ENCODE data around the gene CYP3A5.
"Not testable (repeated sequence)": the region's sequence is repeated elsewhere in the genome, so short reads cannot be mapped to it uniquely, and the experiment has no call there.

CYP3A5 gene

GRCh38 chr7:99637414-99637813 lies 42.4 kb downstream of the CYP3A5 start:
- DNase-seq = not testable (repeated sequence)

DNA sequence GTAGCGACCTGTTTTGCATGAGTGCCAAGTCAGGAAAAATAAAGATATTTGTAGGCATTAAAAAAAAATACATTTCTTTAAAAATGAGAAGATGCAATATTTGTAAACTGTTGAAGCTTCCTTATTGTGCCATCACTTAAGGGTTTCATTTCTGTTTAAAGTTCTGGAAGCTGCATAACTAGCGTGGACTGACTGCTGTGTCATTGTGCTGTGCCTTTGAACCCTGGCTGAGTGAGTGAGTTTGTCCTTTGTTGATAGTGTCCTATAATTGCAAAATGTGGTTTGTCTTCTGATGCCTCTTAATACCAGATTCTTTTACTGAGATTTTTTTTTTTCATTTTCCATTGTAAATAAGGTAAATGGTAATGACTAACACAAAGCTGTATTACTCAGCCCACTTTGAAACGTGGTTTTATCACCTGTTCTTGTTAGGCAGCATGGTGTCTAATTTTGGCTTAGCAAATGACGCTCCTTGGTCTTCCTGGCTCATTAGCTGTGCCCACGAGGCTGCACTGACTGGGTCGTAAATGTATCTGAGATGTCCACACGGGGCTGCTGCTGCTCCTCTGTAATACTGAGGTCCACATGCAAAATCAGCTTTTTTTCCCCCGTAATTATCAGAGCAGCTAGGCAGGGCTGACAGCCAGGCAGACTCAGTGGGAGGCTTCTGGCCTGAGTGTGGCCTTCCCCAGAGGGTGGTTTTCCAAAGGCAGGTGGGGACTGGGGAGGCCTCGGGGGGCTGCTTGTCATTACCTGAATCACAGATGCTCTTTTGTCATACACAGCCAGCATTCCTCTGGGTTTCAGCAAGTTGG lies 48.3 kb downstream of the CYP3A5 start:
- peak; percentile 82 for DNase-seq

- no peak for DNase-seq
These were observed 50.2 kb downstream of the CYP3A5 start for GRCh38 chr7:99629643-99630042.

DNA sequence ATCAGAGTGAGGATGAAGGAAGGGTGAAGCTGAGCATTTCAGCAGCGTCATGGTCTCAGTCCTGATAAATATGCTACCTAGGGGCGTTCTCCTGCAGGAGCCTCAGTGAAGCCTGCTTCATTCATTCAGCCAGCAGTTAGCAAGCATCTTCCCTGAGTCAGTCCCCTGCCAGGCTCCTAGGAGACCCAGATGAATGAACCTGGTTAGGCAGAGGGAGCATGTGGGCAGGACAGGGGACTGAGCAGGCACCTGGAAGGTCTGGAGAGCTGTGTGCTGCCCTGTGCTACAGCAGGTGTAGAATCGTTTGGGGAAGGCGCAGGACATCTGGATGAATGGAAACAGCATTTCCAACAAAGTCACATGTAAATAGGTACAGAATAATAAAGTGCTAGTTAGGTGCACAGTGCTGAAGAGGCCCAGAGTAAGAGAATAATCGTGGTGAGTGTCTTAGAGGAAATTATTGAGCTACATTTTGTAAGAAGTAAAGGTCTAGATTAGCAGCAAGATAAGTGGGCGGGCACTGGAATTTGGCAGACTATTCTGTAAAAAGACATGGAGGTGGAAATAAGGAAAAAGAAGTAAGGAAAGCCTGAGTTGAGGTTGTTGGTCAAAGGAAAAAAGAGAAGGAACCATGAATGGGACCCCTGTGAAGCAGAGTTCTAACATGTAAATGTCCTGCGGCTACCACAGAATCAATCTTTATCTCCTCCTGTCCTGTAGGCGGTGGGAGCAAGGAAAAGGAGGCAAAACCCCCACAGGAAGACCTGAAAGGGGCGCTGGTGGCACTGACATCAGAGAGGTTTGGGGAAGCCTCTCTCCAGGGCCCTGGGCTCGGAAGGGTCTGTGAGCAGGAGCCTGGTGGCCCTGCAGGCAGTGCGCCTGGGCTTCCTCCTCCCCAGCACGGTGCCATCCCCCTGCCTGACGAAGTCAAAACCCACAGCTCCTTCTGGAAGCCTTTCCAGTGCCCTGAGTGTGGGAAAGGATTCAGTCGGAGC lies 51.0 kb downstream of the CYP3A5 start:
- DNase-seq = no peak

DNA sequence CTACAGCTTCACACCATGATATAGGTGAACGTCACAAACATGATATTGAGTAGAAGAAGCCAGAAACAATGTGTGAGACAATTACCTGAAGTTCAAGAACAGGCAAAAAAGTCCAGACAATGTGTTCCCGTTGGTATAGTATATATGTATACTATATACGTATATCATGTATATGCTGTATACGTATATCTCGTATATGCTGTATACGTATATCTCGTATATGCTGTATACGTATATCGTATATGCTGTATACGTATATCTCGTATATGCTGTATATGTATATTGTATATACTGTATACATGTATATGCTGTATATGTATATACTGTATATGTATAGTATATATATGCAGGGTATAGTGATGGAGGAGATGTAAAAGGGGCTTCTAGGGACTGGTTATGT lies 52.3 kb downstream of the CYP3A5 start:
- DNase-seq = no peak

DNA sequence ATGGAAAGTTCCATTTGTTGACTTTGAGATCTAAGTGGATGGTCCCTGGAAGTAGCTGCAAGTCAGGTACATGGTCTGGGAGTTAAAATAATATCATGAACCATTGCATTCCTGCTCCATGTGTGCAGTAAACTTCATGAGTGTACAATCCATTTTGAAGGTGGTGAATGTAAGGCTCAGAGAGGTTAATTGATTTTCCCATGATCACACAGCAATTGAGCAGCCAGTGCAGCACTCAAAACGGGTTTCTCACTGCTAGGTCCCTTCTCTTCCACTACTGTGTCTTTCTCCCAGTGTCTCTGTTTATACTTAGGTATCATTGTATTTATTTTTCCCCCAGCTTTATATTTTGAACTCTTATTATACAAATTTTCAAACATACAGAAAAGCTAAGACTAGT lies 53.1 kb downstream of the CYP3A5 start:
- no peak for DNase-seq

DNA sequence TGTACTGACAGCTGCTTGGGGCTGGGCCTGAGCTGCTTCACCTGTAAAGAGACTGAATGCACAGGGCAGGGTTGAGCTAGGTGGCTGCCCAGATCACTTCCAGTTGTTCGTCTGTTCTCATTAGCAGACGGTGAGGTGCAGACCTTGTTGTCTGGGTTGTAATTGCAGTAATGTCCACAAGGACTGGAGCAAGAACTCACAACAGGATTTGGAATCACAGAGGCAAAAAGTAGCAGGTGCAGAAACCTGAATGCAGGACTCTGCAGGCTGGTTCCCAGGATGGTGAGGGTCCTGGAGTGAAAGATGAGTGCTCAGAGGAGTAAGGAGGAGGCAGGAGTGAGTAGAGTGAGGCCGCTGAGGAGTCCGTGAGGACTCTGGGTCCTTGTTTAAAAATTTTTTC lies 53.8 kb downstream of the CYP3A5 start:
- DNase-seq = no peak

GRCh38 chr7:99625321-99625720 lies 54.5 kb downstream of the CYP3A5 start:
- DNase-seq = no peak

DNA sequence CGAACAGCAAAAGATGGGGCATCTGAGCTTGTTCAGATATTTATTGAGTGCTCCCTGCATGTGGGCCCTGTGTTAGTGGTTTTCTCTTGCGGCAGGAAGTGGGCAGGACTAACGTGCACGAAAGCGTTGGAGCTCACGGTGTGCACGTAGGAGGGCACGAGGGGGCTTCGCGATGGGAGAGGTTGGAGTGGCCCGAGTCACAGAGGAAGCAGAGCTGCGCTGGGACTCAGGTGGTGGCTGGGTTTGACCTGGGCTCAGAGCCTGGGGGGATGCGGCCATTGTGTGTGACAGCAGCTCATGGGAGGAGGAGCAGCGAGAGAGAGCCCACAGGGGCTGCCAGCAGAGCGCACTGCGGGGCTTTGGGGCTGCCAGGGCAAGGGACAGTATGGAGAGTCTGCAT lies 55.3 kb downstream of the CYP3A5 start:
- DNase-seq = no peak

- no peak for DNase-seq
These were observed 55.9 kb downstream of the CYP3A5 start for GRCh38 chr7:99623702-99624447.

GRCh38 chr7:99623091-99623693 lies 56.6 kb downstream of the CYP3A5 start:
- no peak for DNase-seq

DNA sequence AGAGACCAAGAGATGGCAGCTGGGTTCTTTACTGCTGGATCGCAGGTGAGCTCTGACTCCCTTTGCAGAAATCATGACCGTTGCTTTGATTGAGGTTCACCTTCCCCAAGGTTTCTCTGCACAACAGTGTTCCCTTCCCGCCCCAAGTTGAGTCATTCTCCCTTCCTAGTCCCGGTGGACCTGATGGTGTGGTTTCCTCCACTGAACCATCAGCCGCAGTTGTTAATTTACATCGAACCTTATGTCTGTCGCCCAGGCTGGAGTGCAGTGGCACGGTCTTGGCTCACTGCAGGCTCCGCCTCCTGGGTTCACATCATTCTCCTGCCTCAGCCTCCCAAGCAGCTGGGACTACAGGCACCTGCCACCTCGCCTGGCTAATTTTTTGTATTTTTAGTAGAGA lies 57.2 kb downstream of the CYP3A5 start:
- no peak for DNase-seq

DNA sequence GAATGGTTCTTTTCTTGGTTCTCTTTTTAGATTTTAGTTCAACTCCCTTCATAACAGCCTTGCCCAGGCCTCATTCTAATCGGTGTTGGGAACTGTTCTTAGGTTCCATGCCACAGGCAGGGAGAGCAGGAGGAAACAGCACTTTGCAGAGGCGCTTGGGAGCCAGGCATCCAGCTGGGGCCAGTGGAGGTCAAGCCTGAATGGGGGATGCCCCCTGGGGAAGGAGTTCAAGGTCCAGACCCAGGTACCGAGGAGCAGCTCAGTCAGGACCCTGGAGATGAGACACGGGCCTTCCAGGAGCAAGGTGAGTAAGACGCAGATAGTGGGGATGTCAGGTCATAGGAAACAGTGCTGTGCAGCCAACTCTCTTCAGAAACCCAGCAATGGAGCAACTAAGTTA lies 58.5 kb downstream of the CYP3A5 start:
- DNase-seq = no peak

DNA sequence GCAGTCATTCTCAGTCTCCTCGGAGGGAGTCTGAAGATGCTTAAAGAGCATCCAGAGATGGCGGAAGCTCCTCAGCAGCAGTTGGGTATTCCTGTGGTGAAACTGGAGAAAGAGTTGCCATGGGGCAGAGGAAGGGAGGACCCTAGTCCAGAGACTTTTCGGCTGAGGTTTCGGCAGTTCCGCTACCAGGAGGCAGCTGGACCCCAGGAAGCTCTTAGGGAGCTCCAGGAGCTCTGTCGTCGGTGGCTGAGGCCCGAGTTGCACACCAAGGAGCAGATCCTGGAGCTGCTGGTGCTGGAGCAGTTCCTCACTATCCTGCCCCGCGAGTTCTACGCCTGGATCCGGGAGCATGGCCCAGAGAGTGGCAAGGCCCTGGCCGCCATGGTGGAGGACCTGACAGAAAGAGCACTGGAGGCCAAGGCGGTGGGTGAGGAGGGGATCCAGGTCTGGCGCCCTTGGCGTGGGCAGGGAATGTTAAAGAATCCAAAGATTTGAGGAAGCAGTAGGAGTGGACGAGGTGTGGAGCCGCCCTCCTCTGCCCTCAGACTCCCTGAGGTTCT lies 60.1 kb downstream of the CYP3A5 start:
- no peak for DNase-seq

DNA sequence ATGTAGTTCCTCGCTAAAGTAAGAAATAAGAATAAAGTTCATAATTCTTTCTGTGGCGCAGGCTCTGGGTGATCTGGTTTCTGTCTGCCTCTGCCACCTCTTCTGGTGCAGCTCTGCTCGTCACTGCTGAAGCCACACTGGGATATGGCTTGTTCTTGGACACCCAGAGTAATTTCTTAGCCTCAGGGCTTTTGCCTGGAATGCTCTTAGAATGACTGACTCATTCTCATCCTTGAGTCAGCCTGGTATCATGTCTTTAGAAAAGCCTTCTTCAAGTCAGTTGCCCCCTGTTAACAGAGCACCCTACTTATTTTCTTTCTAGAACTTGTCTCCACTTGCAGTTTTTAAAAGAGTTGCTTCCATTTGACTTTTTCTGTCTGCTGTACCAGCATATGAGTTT lies 61.1 kb downstream of the CYP3A5 start:
- no peak for DNase-seq

- DNase-seq = no peak
These were observed 62.5 kb downstream of the CYP3A5 start for GRCh38 chr7:99617192-99617781.

GRCh38 chr7:99616359-99617191 lies 63.2 kb downstream of the CYP3A5 start, which contains the start of gene ZSCAN25:
Gene ZSCAN25, plus strand, starts transcription at chr7:99616946. Its CDS starts 2,661 bp downstream, at chr7:99619607.
- peak; percentile 92 for DNase-seq

GRCh38 chr7:99615989-99616358 lies 63.8 kb downstream of the CYP3A5 start:
- DNase-seq = no peak

- no peak for DNase-seq
These were observed 65.3 kb downstream of the CYP3A5 start for GRCh38 chr7:99614495-99614894.

GRCh38 chr7:99607548-99607947 lies 72.2 kb downstream of the CYP3A5 start:
- DNase-seq = no peak

DNA sequence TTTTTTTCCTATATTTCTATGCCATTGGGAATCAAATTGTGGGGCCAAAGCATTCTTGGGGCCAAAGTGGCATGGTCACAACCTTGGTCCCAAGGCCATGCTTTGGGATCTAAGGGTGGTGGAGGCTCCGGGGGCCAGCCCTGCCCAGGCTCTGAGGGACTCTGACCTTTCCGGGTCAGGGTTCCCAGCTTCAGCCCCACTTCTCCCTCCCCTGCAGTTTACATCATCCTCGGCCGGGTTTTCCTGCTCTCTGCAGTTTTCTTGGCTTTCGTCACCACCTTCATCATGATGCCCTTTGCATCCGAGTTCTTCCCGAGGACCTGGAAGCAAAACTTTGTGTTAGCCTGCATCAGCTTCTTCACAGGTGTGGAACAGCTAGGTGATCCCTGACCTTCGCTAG lies 73.3 kb downstream of the CYP3A5 start:
- DNase-seq = no peak
